Measurements from ENCODE around the gene VPS16.
A peak's percentile ranks its signal among the peaks of the same experiment; 100 is the strongest.

Gene VPS16

DNA sequence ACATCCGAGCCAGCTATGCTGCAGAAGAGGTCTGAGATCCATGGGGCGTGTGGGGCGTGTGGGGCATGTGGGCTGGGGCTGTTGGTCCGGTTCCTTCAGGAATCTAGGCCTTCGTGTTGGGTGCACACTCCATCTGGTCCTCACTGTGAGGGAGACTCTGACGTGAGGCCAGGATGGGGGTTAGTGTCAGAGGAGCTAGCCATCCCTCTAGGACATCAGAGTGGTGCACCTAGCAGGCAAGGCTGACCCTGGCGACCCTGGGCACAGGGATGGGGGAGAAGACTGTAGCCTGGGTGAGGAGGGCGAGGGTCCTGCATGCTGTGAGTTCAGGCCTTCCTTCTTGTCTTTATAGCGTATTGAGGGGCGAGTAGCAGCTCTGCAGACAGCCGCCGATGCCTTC is 24.1 kb downstream of the VPS16 start:
- peaks cover 29% of the 10 kb centered on the region for H3K4me1 ChIP-seq (ENCODE audit: control insufficient read depth, insufficient read depth, low read length)
- DNase-seq (ENCODE audit: low read depth): no peak
- no peaks in the 10 kb centered on the region for H3K9me3 ChIP-seq (ENCODE audit: control insufficient read depth, low read length)
- H3K36me3 ChIP-seq (ENCODE audit: control insufficient read depth, insufficient read depth, low read length, severe bottlenecking): peaks cover 58% of the 10 kb centered on the region
- H3K4me3 ChIP-seq (ENCODE audit: low read length): no peak overlapping the region
- no peak overlapping the region for H3K9ac ChIP-seq (ENCODE audit: low read length)
- H3K27me3 ChIP-seq (replicated peaks; ENCODE audit: control insufficient read depth, insufficient read depth, low read length): no peaks in the 10 kb centered on the region

DNA sequence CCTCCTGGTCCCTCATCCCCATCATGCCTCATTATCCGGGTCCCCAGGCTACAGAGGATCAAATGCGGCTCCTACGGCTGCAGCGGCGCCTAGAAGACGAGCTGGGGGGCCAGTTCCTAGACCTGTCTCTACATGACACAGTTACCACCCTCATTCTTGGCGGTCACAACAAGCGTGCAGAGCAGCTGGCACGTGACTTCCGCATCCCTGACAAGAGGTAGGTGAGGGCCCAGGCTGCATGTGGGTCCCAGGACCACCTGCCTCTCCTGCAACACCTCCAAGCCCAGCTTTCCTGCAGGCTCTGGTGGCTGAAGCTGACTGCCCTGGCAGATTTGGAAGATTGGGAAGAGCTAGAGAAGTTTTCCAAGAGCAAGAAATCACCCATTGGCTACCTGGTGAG is 24.6 kb downstream of the VPS16 start:
- H3K4me1 ChIP-seq (ENCODE audit: control insufficient read depth, insufficient read depth, low read length): peaks cover 28% of the 10 kb centered on the region
- peaks cover 58% of the 10 kb centered on the region for H3K36me3 ChIP-seq (ENCODE audit: control insufficient read depth, insufficient read depth, low read length, severe bottlenecking)
- no peaks in the 10 kb centered on the region for H3K9me3 ChIP-seq (ENCODE audit: control insufficient read depth, low read length)
- no peak for DNase-seq (ENCODE audit: low read depth)
- no peaks in the 10 kb centered on the region for H3K27me3 ChIP-seq (replicated peaks; ENCODE audit: control insufficient read depth, insufficient read depth, low read length)
- no peak overlapping the region for H3K9ac ChIP-seq (ENCODE audit: low read length)
- H3K4me3 ChIP-seq (ENCODE audit: low read length): no peak overlapping the region

DNA sequence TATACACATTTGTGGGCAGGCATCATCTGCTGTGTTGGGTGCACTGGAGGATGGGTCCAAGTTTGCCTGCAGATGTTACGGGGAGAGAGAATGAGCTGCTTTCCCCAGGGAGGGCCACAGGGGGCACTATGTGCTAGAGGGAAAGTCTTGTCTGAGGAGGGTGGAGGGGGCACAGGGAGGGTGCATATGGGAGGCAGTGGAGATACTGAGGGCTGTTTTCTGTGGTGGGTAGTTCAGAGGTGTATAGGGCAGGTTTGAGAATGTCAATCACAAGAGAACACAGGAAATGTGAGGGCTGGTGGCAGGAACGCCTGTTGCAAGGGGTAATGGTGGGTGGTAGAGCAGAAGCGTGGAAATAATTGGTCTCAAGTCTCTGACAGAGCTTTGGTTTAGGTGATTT is 25.1 kb downstream of the VPS16 start:
- H3K4me1 ChIP-seq (ENCODE audit: control insufficient read depth, insufficient read depth, low read length): peaks cover 33% of the 10 kb centered on the region
- H3K27me3 ChIP-seq (replicated peaks; ENCODE audit: control insufficient read depth, insufficient read depth, low read length): no peaks in the 10 kb centered on the region
- DNase-seq (ENCODE audit: low read depth): no peak
- H3K4me3 ChIP-seq (ENCODE audit: low read length): no peak overlapping the region
- H3K9ac ChIP-seq (ENCODE audit: low read length): no peak overlapping the region
- peaks cover 55% of the 10 kb centered on the region for H3K36me3 ChIP-seq (ENCODE audit: control insufficient read depth, insufficient read depth, low read length, severe bottlenecking)
- H3K9me3 ChIP-seq (ENCODE audit: control insufficient read depth, low read length): no peaks in the 10 kb centered on the region

- Histone ChIP-seq H3K27me3 (replicated peaks; ENCODE audit: control insufficient read depth, insufficient read depth, low read length) (no peaks in the 10 kb centered on the region), H3K36me3 (ENCODE audit: control insufficient read depth, insufficient read depth, low read length, severe bottlenecking) (peaks cover 49% of the 10 kb centered on the region), H3K4me1 (ENCODE audit: control insufficient read depth, insufficient read depth, low read length) (peaks cover 39% of the 10 kb centered on the region), H3K4me3 (ENCODE audit: low read length) (no peak overlapping the region), H3K9ac (ENCODE audit: low read length) (no peak overlapping the region), H3K9me3 (ENCODE audit: control insufficient read depth, low read length) (no peaks in the 10 kb centered on the region)
- no peak for DNase-seq (ENCODE audit: low read depth)
Observed at GRCh38 chr20:2866236-2866635, 25.7 kb downstream of the VPS16 start.

- Histone ChIP-seq H3K4me1 (ENCODE audit: control insufficient read depth, insufficient read depth, low read length) (peaks cover 50% of the 10 kb centered on the region), H3K9me3 (ENCODE audit: control insufficient read depth, low read length) (no peaks in the 10 kb centered on the region), H3K9ac (ENCODE audit: low read length) (no peak overlapping the region), H3K36me3 (ENCODE audit: control insufficient read depth, insufficient read depth, low read length, severe bottlenecking) (peaks cover 38% of the 10 kb centered on the region), H3K27me3 (replicated peaks; ENCODE audit: control insufficient read depth, insufficient read depth, low read length) (no peaks in the 10 kb centered on the region), H3K4me3 (ENCODE audit: low read length) (no peak overlapping the region)
- no peak for DNase-seq (ENCODE audit: low read depth)
Observed at GRCh38 chr20:2867081-2867864, 26.7 kb downstream of the VPS16 start.

GRCh38 chr20:2869381-2869780 is 28.8 kb downstream of the VPS16 start:
- Histone ChIP-seq H3K4me3 (ENCODE audit: low read length) (no peak overlapping the region), H3K9me3 (ENCODE audit: control insufficient read depth, low read length) (no peaks in the 10 kb centered on the region), H3K9ac (ENCODE audit: low read length) (no peak overlapping the region), H3K36me3 (ENCODE audit: control insufficient read depth, insufficient read depth, low read length, severe bottlenecking) (peaks cover 24% of the 10 kb centered on the region), H3K4me1 (ENCODE audit: control insufficient read depth, insufficient read depth, low read length) (peaks cover 58% of the 10 kb centered on the region), H3K27me3 (replicated peaks; ENCODE audit: control insufficient read depth, insufficient read depth, low read length) (no peaks in the 10 kb centered on the region)
- no peak for DNase-seq (ENCODE audit: low read depth)

DNA sequence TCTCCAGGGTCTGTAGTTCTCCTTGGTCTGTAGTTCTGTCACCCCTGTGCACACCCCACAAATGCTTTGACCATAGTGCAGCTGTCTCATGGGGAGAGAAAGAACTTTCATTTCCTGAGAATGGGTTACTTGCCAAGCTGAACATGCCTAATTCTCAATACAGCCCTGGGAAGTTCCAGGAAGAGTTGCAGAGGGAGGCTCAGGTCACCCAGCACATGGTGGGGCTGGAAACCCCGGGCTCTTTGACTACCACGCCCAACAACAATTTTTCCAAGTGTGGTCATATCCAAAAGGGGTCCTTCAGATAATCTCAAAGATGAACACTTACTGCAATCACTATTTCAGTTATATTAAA is 30.5 kb downstream of the VPS16 start:
- H3K36me3 ChIP-seq (ENCODE audit: control insufficient read depth, insufficient read depth, low read length, severe bottlenecking): peaks cover 7% of the 10 kb centered on the region
- H3K9ac ChIP-seq (ENCODE audit: low read length): peak overlapping the region; percentile 79
- peak overlapping the region; percentile 70 for H3K4me3 ChIP-seq (ENCODE audit: low read length)
- H3K4me1 ChIP-seq (ENCODE audit: control insufficient read depth, insufficient read depth, low read length): peaks cover 69% of the 10 kb centered on the region
- DNase-seq (ENCODE audit: low read depth): peak; percentile 38
- H3K9me3 ChIP-seq (ENCODE audit: control insufficient read depth, low read length): no peaks in the 10 kb centered on the region
- H3K27me3 ChIP-seq (replicated peaks; ENCODE audit: control insufficient read depth, insufficient read depth, low read length): no peaks in the 10 kb centered on the region

DNA sequence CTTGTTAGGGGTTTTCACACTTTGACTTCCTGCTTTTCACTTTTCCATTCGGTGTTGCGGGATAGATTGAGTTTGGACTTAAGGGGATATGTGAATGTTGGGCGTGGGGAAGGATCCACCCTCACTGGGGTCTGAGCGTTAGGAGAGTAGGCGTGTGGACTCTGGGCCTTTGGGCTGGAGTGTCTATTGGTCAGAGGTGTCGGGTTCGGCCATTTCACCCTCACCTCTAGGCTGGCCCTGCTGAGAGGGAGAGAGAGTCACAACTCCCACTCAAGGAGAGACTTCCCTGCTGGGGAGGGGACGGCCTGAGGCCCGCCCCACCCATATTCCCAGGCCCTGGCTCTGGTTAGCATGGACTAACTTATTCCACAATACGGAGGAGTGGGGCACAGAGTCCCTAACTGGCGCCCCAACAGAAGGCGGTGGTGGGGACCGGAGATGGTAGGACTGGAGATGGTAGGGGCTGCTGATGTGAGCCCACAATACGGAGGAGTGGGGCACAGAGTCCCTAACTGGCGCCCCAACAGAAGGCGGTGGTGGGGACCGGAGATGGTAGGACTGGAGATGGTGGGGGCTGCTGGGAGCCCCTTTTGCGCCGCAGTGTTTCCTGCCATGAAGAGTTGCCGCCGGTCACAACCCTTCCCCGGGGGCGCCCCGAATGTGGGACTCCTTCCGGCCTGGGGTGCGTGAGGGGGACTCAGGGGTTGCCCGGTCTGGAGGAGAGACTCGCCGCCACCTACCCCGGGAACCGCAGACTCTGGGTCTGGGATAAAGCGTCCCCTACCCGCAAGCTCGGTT is 31.3 kb downstream of the VPS16 start:
- peaks cover 66% of the 10 kb centered on the region for H3K4me1 ChIP-seq (ENCODE audit: control insufficient read depth, insufficient read depth, low read length)
- no peak for DNase-seq (ENCODE audit: low read depth)
- H3K9ac ChIP-seq (ENCODE audit: low read length): peak overlapping the region; percentile 91
- H3K4me3 ChIP-seq (ENCODE audit: low read length): peak overlapping the region; percentile 96
- no peaks in the 10 kb centered on the region for H3K9me3 ChIP-seq (ENCODE audit: control insufficient read depth, low read length)
- H3K27me3 ChIP-seq (replicated peaks; ENCODE audit: control insufficient read depth, insufficient read depth, low read length): no peaks in the 10 kb centered on the region
- no peaks in the 10 kb centered on the region for H3K36me3 ChIP-seq (ENCODE audit: control insufficient read depth, insufficient read depth, low read length, severe bottlenecking)

- H3K27me3 ChIP-seq (replicated peaks; ENCODE audit: control insufficient read depth, insufficient read depth, low read length): no peaks in the 10 kb centered on the region
- H3K9ac ChIP-seq (ENCODE audit: low read length): peak overlapping the region; percentile 91
- H3K4me3 ChIP-seq (ENCODE audit: low read length): peak overlapping the region; percentile 96
- peak; percentile 76 for DNase-seq (ENCODE audit: low read depth)
- no peaks in the 10 kb centered on the region for H3K36me3 ChIP-seq (ENCODE audit: control insufficient read depth, insufficient read depth, low read length, severe bottlenecking)
- no peaks in the 10 kb centered on the region for H3K9me3 ChIP-seq (ENCODE audit: control insufficient read depth, low read length)
- peaks cover 59% of the 10 kb centered on the region for H3K4me1 ChIP-seq (ENCODE audit: control insufficient read depth, insufficient read depth, low read length)
Observed at GRCh38 chr20:2872459-2873009, 32.0 kb downstream of the VPS16 start.

DNA sequence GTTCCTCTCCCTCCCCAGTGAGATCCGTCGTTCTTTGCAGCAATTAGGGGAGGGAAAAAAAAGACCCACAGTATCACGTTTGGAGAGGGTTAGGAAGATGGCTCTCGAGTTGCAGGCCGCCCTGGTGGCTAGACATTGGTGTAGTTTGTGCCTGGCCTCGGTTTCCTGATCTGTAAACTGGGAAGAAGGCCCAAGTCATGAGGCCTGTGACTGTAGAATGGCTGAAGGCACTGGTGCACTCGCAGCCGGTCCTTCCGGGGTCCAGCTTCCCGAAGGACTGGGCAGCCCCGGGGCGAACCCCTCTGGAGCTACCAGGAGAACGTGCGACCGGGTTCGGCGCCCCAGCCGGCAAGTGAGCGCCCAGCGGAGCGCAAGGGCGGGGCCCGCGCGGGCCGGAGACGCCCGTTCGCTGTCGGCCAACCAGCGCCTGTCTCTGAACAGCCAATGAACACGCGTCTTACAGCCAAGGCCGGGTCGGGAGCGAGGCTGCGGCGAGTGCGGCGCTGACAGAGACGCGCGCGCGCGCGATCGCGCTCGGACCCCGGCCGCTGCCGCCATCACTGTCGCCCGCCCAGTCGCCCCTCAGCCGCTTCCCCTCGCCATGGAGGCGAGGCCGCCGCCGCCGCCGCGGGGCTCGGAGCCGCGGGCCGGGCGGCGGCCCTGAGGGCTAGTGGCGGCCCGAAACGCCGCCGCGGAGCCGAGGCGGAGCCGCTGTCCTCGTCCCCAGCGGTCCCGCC is 32.6 kb downstream of the VPS16 start, which contains the start of gene PTPRA:
TSS of gene PTPRA (plus strand) at position 472 of the 737 bp plus-strand sequence. CDS start 90,797 bp downstream, outside the sequence.
- peaks cover 53% of the 10 kb centered on the region for H3K4me1 ChIP-seq (ENCODE audit: control insufficient read depth, insufficient read depth, low read length)
- no peaks in the 10 kb centered on the region for H3K9me3 ChIP-seq (ENCODE audit: control insufficient read depth, low read length)
- peak; percentile 97 for DNase-seq (ENCODE audit: low read depth)
- no peaks in the 10 kb centered on the region for H3K36me3 ChIP-seq (ENCODE audit: control insufficient read depth, insufficient read depth, low read length, severe bottlenecking)
- H3K4me3 ChIP-seq (ENCODE audit: low read length): peak within 1 kb of the TSS; percentile 96
- peak within 1 kb of the TSS; percentile 91 for H3K9ac ChIP-seq (ENCODE audit: low read length)
- no peaks in the 10 kb centered on the region for H3K27me3 ChIP-seq (replicated peaks; ENCODE audit: control insufficient read depth, insufficient read depth, low read length)

GRCh38 chr20:2873747-2874041 is 33.1 kb downstream of the VPS16 start:
- H3K9me3 ChIP-seq (ENCODE audit: control insufficient read depth, low read length): no peaks in the 10 kb centered on the region
- H3K9ac ChIP-seq (ENCODE audit: low read length): peak overlapping the region; percentile 91
- peaks cover 49% of the 10 kb centered on the region for H3K4me1 ChIP-seq (ENCODE audit: control insufficient read depth, insufficient read depth, low read length)
- H3K4me3 ChIP-seq (ENCODE audit: low read length): peak overlapping the region; percentile 96
- peak; percentile 78 for DNase-seq (ENCODE audit: low read depth)
- no peaks in the 10 kb centered on the region for H3K27me3 ChIP-seq (replicated peaks; ENCODE audit: control insufficient read depth, insufficient read depth, low read length)
- no peaks in the 10 kb centered on the region for H3K36me3 ChIP-seq (ENCODE audit: control insufficient read depth, insufficient read depth, low read length, severe bottlenecking)
